Vagina (tissue), 2 donors: ENCODE results near the gene CD63.

Experiments
- POLR2A ChIP-seq, 2 donors: fragments of 450-650 bp; IDR thresholded peaks; one replicate each; pipeline ENCODE4 v1.6.1; 2017; ENCODE audit warnings: antibody characterized with exemption in 2 of 2, mild to moderate bottlenecking in 2 of 2, moderate library complexity in 2 of 2
- TF ChIP-seq, protein P1 (sequence below), 3 experiments: fragments of 450-650 bp in 2 of 3; fragments of 200-600 bp in 1 of 3; sonication (generic) in 1 of 3; IDR thresholded peaks; one replicate each; pipeline ENCODE4 v1.5.1; 2017 to 2019; ENCODE audit warnings: antibody characterized with exemption in 3 of 3, mild to moderate bottlenecking in 2 of 3, moderate library complexity in 2 of 3

GRCh38 chr12:55715833-55716581, 12.8 kb downstream of the CD63 start, which contains the start of gene BLOC1S1:
- TF ChIP-seq, protein P1, sequence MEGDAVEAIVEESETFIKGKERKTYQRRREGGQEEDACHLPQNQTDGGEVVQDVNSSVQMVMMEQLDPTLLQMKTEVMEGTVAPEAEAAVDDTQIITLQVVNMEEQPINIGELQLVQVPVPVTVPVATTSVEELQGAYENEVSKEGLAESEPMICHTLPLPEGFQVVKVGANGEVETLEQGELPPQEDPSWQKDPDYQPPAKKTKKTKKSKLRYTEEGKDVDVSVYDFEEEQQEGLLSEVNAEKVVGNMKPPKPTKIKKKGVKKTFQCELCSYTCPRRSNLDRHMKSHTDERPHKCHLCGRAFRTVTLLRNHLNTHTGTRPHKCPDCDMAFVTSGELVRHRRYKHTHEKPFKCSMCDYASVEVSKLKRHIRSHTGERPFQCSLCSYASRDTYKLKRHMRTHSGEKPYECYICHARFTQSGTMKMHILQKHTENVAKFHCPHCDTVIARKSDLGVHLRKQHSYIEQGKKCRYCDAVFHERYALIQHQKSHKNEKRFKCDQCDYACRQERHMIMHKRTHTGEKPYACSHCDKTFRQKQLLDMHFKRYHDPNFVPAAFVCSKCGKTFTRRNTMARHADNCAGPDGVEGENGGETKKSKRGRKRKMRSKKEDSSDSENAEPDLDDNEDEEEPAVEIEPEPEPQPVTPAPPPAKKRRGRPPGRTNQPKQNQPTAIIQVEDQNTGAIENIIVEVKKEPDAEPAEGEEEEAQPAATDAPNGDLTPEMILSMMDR (IDR thresholded peaks at IDR 0.05): no peak
- TF ChIP-seq POLR2A (IDR thresholded peaks at IDR 0.05): no peak
